GM10847 (cell line): ENCODE measurements around the gene CCDC85C.

Experiments
- POLR2A ChIP-seq: IDR thresholded peaks from 2 replicates; pipeline ENCODE4 v1.6.1; 2011; ENCODE audit not compliant: insufficient read length; ENCODE audit errors: extremely low read depth

Gene CCDC85C

DNA sequence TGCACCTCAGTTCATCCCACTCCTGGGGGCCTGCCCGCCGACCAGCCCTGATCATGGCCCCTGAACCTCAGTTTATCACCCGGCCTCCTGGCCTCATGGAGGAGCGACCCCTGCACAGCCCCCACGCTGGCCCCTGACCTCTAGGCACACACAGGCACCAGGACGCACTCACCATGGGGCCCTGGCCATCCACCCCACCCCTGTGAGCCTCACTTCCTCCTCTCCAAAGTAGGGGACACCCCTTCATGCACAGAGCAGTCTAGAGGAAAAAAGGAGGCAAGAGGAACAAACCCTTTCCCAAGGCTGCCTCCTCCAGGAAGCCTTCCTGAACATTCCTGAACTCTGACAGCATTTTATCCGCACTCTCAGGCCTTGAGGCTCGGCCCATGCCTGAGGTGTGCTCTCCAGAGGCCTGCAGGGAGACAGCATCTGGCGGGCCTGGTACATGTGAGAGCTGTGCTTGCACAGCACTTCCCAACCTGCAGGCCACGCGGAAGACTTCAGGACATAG lies 83.4 kb downstream of the CCDC85C start:
- no peak for TF ChIP-seq POLR2A

DNA sequence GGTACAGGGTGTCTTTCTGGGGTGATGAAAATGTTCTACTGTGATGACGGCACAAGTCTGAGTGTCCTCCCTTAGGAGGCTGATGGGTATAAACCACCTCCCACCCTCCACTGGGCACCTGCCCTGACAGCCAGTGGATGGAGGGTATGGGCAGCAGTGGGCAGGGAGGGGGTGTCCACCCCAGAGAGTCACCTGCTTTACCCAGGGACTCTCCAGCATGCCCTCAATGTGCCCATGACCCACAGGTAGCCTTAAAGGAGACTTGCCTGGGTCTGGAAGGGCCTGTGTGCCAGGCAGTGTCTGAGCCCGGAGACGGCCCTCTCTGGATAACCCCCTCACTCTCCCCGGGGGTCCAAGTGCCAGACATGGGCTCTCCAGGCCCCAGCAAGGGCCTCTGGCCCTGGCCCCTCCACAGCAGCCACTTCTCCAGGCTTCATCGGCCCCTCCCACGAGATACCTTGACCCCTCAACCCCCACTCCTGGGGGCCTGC lies 84.0 kb downstream of the CCDC85C start:
- TF ChIP-seq POLR2A: no peak

DNA sequence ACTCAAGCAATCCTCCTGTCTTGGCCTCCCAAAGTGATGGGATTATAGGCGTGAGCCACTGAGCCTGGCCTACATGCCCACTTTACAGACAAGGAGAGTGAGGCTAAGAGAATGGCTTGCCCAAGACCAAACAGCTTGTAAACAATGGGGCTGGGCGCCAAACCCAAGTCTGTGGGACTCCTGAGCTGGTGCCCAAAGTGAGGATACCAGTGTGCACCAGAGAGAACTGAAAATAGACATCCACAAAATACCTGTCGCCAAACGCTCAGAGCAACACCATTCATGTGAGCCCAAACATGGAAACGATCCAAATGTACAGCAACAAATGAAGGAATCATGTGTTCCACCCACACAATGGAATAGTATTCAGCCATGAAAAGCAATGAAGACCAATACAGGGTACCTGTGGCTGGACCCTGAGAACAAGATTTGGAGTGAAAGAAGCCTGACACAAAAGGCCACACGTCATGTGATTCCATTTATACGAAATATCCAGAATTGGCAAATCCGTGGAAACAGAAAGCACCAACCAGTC lies 84.6 kb downstream of the CCDC85C start:
- no peak for TF ChIP-seq POLR2A

- no peak for TF ChIP-seq POLR2A
Observed at GRCh38 chr14:99518441-99519346, 85.3 kb downstream of the CCDC85C start.

DNA sequence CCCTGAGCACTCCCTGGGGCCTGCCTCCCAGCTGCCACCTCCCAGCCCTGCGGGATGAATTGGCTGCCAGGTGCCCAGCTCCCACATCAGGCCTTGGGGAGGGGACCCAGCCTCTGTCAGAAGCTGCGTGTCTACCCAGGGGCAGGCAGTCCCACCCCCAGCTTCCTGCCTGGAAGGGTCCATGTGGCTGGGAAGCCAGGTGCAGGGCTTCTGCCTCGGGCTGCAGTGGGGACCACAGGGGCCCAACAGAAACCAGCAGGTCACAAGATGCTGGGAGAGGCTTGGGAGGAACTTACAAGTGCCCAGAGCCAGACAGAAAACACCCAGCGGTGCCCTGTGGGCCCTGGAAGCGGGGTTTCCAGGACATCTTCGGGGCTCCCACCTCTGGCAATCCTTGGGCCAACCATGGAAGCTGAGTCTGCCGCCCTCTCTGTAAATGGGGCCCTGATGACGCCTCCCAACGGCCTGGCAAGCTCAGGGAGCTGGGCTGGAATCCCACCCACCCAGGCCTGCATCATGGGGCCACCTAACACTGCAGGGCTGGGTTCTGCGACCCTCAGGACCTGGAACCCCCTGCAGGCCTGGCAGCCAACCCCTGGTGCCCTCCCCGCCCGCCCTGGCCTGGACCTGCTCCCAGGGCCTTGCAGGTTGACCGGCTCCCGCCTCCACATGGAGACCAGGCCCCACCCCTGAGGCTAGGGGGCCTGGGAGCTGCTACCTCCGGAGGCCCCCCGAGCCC lies 86.2 kb downstream of the CCDC85C start:
- TF ChIP-seq POLR2A: no peak

GRCh38 chr14:99516871-99517642 lies 87.0 kb downstream of the CCDC85C start:
- no peak for TF ChIP-seq POLR2A

DNA sequence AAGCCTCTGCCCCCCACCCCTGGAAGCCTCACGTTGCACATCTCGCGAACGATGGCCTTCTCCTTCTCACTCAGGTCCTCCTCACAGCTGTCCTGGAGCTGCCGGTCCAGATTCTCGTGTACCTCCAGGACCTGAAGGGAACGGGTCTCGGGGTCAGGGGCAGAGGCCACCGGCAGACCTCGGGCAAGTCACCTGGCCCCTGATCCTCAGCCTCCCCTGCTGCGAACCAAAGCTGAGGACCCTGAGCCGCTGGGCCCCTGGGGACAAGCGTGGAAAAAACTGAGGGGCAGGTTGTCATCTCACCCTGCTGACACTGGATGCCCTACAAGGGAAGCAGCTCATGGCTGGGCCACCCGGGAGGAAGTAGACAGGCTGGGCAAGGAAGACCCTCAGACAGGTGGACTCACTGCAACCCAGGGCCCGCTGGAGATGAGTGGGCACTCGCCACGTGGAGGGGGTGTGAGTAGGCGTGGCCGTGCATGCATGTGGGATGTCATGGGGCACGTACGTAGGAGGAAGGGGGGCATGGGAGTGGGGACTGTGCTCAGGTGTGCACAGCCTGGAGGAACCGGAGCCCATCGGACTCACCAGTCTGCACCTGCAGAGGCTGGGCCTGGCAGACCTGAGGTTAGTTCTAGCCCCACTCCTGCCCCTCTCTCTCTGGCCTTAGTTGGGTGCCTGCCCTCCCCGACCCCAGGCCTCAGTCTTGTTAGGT lies 87.7 kb downstream of the CCDC85C start:
- no peak for TF ChIP-seq POLR2A

- TF ChIP-seq POLR2A: no peak
Observed at GRCh38 chr14:99515301-99516155, 88.5 kb downstream of the CCDC85C start.

- TF ChIP-seq POLR2A: no peak
Observed at GRCh38 chr14:99514552-99515300, 89.3 kb downstream of the CCDC85C start.

GRCh38 chr14:99513946-99514551 lies 90.0 kb downstream of the CCDC85C start:
- no peak for TF ChIP-seq POLR2A

- no peak for TF ChIP-seq POLR2A
Observed at GRCh38 chr14:99513183-99513694, 90.8 kb downstream of the CCDC85C start.

DNA sequence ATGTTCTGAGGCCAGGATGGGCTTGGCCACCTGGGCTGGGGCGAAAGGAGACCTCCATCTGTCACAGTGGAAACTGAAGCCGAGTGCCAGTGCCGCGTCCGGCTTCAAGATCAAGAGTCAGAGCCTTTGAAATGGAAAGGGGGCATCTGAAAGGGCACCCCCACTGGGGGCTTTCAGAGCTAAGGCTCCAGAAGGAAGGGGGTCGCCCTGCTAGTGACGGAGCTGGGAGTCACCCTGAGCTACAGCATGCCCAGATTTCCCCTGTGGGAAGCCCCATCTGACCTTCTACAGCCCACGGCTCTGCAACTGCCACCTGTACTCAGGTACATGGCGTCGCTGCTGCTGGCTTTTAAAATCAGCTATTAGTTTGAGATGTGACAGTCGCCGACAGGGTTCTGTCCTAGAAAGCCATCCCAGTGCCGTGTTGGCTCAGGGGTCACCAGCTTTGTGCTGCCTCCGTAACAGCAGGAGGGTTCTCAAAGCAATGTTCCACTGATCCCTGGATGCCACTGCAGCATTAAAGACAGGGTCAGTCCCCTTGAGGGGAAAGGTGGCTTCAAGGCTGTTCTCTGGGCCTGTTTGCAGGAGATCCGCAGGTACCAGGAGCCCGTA lies 91.3 kb downstream of the CCDC85C start:
- TF ChIP-seq POLR2A: no peak
